AG04450 (cell line): Measurements from ENCODE around the gene GPR18. TPM values are rescaled to one million over a fixed set of nuclear protein-coding genes. Genes with fewer than 3 reads are reported as not detected.

Source experiments
- CTCF ChIA-PET: fragments of 300-600, 350-600 bp; formaldehyde crosslinking; extraction: SDS; loops from one replicate; lab custom pipeline; 2022; ENCODE audit warnings: antibody characterized with exemption, inconsistent platforms; lab: Charles Lee
- POLR2A ChIA-PET: fragments of 350-600 bp; formaldehyde crosslinking; extraction: SDS; loops from one replicate; lab custom pipeline; 2021; ENCODE audit warnings: antibody characterized with exemption, inconsistent platforms; lab: Yijun Ruan, JAX
- DNase-seq: peaks from one replicate; pipeline ENCODE4 v3.0.0-alpha.2; 2011; ENCODE audit warnings: low read depth, low spot score
- H3K27ac ChIP-seq: one replicate; pipeline ENCODE4 v1.5.1; 2012; ENCODE audit warnings: low read depth, low read length, control low read depth
- H3K27me3 ChIP-seq: one replicate; pipeline ENCODE4 v1.6.0; 2012; ENCODE audit warnings: low read length; ENCODE audit not compliant: control insufficient read depth, insufficient read depth
- H3K4me3 ChIP-seq: 2 replicates; pipeline ENCODE4 v1.5.1; 2011; ENCODE audit warnings: mild to moderate bottlenecking, low read depth, low read length, control low read depth
- H3K9me3 ChIP-seq: 2 replicates; pipeline ENCODE4 v1.5.1; 2012; ENCODE audit warnings: low read length; ENCODE audit not compliant: control insufficient read depth, insufficient read depth
- polyA plus RNA-seq: library from polyadenylated mRNA; depleted of rRNA; stranded (reverse); fragments of >200 nt; gene quantifications from 2 replicates; pipeline ENCODE4 v1.2.3, GENCODE V29; 2011
- TF ChIP-seq, protein P1 (sequence below): IDR thresholded peaks from 2 replicates; pipeline ENCODE4 v1.5.1; 2011; ENCODE audit warnings: low read depth, low read length, control low read depth, inconsistent platforms

The GPR18 gene
- polyA plus RNA-seq, 1 experiment: not detected

DNA sequence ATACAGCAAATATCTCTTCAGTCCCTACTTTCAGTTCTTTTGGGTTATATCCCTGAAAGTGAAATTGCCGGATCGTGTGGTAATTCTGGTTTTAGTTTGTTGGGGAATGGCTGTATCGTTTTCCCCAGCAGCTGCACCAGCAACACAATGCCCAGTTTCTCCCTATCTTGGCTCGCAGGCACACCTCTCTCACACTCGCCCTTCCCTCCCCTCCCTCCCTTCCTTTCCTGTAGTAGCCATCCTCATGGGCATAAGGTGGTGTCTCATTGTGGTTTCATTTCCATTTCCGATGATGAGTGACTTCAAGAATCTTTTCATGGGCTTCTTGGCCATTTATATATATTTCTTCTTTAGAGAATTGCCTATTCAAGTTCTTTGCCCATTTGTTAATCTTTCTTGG lies 8.6 kb upstream of the GPR18 start:
- H3K27ac ChIP-seq: no peak overlapping the region
- no peak overlapping the region for H3K4me3 ChIP-seq
- TF ChIP-seq, protein P1, sequence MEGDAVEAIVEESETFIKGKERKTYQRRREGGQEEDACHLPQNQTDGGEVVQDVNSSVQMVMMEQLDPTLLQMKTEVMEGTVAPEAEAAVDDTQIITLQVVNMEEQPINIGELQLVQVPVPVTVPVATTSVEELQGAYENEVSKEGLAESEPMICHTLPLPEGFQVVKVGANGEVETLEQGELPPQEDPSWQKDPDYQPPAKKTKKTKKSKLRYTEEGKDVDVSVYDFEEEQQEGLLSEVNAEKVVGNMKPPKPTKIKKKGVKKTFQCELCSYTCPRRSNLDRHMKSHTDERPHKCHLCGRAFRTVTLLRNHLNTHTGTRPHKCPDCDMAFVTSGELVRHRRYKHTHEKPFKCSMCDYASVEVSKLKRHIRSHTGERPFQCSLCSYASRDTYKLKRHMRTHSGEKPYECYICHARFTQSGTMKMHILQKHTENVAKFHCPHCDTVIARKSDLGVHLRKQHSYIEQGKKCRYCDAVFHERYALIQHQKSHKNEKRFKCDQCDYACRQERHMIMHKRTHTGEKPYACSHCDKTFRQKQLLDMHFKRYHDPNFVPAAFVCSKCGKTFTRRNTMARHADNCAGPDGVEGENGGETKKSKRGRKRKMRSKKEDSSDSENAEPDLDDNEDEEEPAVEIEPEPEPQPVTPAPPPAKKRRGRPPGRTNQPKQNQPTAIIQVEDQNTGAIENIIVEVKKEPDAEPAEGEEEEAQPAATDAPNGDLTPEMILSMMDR: no peak
- CTCF ChIA-PET: interaction anchor here (0.8 to 15.0 kb wide), 14 partner anchors 10 to 423 kb away, joined by 3 to 767 read pairs (median 8); partner anchors contain the start of genes GPR183 and UBAC2
- no peaks in the 10 kb centered on the region for H3K27me3 ChIP-seq
- POLR2A ChIA-PET: no interaction called here
- DNase-seq: no peak
- no peaks in the 10 kb centered on the region for H3K9me3 ChIP-seq

DNA sequence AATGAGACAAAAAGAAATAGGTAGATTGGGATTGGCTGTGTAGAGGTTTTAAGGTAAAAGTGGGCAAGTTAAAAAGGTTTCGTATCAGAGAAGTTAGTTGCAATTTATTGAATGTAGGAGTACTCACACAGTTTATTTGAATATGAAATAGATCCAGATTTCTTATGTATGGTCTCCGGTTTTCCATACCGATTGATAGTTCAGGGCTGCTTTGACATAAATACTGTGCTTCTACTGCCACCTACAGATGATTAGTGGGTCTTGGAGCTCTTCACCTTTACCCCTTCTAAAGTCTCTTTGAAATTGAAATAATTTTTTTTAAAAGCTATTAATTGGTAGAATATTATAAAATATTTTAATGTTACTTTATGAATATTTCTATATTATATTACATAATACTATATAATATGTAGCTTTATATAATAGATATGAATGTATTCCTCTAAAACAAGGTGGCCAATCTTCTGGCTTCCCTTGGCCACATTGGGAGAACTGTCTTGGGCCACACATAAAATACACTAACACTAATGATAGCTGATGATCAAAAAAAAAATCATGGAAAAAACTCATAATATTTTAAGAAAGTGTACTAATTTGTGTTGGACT lies 7.7 kb upstream of the GPR18 start:
- Histone ChIP-seq H3K4me3 (no peak overlapping the region), H3K27me3 (no peaks in the 10 kb centered on the region), H3K9me3 (no peaks in the 10 kb centered on the region), H3K27ac (no peak overlapping the region)
- TF ChIP-seq, protein P1: peak; percentile 68
- DNase-seq: no peak
- CTCF ChIA-PET: interaction anchor here (0.6 to 15.0 kb wide), 44 partner anchors 9 to 426 kb away, joined by 3 to 767 read pairs (median 4); partner anchors contain the start of genes GPR183 and UBAC2
- POLR2A ChIA-PET: interaction anchor here (1.1 kb wide), 1 partner anchor 66 kb away, joined by 6 read pairs; the partner anchor contains the start of gene UBAC2

DNA sequence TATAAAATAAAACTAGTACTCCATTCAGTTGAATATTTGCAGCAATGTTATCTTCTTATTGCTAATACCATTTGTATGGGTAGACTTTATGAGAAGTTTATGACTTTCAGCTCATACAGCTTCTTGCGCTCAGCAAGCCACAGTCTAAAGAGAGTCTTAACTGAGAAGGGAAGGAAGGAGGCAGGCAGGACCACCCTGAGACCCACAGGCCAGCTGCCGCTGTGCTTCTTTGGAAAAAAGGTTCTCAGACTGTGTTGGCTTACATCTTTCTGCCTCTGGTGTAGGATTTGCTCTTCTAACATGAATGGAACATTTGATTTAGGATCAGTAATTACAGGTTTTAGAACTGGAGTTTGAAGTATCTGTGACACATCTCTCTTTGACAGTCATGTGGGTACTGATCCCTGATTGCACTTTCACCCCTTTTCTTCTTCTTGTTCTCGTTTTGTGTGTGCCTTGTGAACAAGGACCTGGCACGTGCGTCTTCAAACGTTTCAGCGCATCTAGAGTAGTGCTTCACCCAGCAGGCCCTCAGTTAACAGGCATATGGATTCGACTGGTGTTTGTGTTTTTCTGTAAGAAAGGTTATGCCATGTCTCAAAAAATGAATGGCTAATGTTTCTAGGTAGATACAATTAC lies 7.1 kb upstream of the GPR18 start:
- Histone ChIP-seq H3K27me3 (no peaks in the 10 kb centered on the region), H3K9me3 (no peaks in the 10 kb centered on the region), H3K4me3 (no peak overlapping the region), H3K27ac (no peak overlapping the region)
- DNase-seq: no peak
- POLR2A ChIA-PET: interaction anchor here (0.5 to 1.1 kb wide), 2 partner anchors 65 to 88 kb away, joined by 3 to 6 read pairs; partner anchors contain the start of gene UBAC2
- CTCF ChIA-PET: interaction anchor here (0.6 to 15.0 kb wide), 33 partner anchors 9 to 425 kb away, joined by 3 to 767 read pairs (median 4); partner anchors contain the start of gene UBAC2
- TF ChIP-seq, protein P1: no peak

DNA sequence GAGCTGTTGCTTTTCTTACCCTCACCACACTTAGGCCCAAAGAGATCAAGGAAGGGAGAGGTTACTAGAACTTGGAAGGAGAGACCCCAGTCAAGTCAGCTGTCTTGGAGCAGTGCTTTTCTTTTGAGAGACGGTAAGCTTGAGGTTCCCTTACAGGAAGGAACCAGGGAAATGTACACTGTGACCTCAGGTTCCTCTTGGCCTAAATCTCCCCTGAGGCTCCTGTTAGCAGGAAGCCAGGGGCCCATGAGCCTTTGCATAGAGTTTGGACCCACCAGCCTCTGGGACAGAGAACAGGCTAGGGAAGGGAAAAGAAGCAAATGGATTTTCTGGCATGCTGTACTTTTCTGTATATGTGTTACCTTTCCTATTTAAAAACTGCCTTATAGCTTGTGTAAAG lies 5.9 kb upstream of the GPR18 start:
- Histone ChIP-seq H3K27me3 (no peaks in the 10 kb centered on the region), H3K9me3 (no peaks in the 10 kb centered on the region), H3K4me3 (no peak overlapping the region), H3K27ac (no peak overlapping the region)
- ChIA-PET POLR2A (interaction anchor here (0.6 kb wide), 1 partner anchor 15 kb away, joined by 3 read pairs; no protein-coding TSS in a partner anchor), CTCF (interaction anchor here (1.2 to 15.0 kb wide), 5 partner anchors 62 to 174 kb away, joined by 3 to 767 read pairs (median 9); no protein-coding TSS in a partner anchor)
- TF ChIP-seq, protein P1: no peak
- no peak for DNase-seq
